Neural cell (in vitro differentiated cells): ENCODE results near the gene MAML2.

Experiments
- EP300 ChIP-seq: fragments of 450-650 bp; conservative IDR thresholded peaks from 2 replicates; pipeline ENCODE4 v1.6.1; 2014; ENCODE audit warnings: antibody characterized with exemption, mild to moderate bottlenecking, moderate library complexity; ENCODE audit not compliant: poor library complexity, severe bottlenecking
- EZH2 ChIP-seq: fragments of 200-600, 300-800 bp; shearing (Covaris generic), sonication (generic); IDR thresholded peaks from 2 replicates; pipeline ENCODE4 v1.6.1; 2014; ENCODE audit warnings: antibody characterized with exemption, low read length, borderline replicate concordance, mild to moderate bottlenecking; ENCODE audit not compliant: insufficient read depth, poor library complexity, severe bottlenecking
- MXI1 ChIP-seq: fragments of 450-650 bp; conservative IDR thresholded peaks from 2 replicates; pipeline ENCODE4 v1.6.1; 2014; ENCODE audit warnings: antibody characterized with exemption, mild to moderate bottlenecking; ENCODE audit not compliant: poor library complexity, severe bottlenecking
- POLR2AphosphoS5 ChIP-seq: IDR thresholded peaks from 2 replicates; pipeline ENCODE4 v1.6.1; 2012
- RAD21 ChIP-seq: fragments of 450-650 bp; conservative IDR thresholded peaks from 2 replicates; pipeline ENCODE4 v1.6.1; 2014; ENCODE audit warnings: antibody characterized with exemption, mild to moderate bottlenecking, moderate library complexity
- SMC3 ChIP-seq: fragments of 450-650 bp; conservative IDR thresholded peaks from 2 replicates; pipeline ENCODE4 v1.6.1; 2014; ENCODE audit warnings: antibody characterized with exemption, mild to moderate bottlenecking, moderate library complexity; ENCODE audit not compliant: poor library complexity
- TAF1 ChIP-seq: IDR thresholded peaks from 2 replicates; pipeline ENCODE4 v1.6.1; 2012; ENCODE audit warnings: low read depth
- TF ChIP-seq, protein P1 (sequence below): fragments of 450-650 bp; IDR thresholded peaks from 2 replicates; pipeline ENCODE4 v1.5.1; 2014; ENCODE audit warnings: antibody characterized with exemption, mild to moderate bottlenecking, moderate library complexity; ENCODE audit not compliant: poor library complexity, severe bottlenecking
- TF ChIP-seq, protein P2 (sequence below): IDR thresholded peaks from 2 replicates; pipeline ENCODE4 v1.6.1; 2012; ENCODE audit warnings: borderline replicate concordance

DNA sequence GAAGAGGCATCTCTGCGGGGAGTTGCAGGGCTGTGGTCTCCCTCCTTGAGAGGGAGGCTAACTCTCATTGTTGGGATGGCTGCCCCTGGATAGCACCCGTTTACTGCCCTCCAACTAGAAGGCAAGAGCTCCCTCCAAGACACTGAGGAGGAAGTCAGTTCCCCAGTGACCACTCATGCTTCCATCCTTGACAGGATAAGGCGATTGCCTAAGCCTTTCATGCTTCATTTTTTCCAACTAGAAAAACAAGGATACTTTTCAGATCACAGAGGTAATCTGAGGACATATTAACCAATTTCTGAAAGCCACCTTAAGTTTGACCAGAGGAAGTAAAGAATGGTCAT is 186.6 kb downstream of the MAML2 start:
- TF ChIP-seq EP300 (no peak), SMC3 (no peak), EZH2 (no peak), TAF1 (no peak), RAD21 (no peak), POLR2AphosphoS5 (no peak), MXI1 (no peak)
- TF ChIP-seq, protein P1, sequence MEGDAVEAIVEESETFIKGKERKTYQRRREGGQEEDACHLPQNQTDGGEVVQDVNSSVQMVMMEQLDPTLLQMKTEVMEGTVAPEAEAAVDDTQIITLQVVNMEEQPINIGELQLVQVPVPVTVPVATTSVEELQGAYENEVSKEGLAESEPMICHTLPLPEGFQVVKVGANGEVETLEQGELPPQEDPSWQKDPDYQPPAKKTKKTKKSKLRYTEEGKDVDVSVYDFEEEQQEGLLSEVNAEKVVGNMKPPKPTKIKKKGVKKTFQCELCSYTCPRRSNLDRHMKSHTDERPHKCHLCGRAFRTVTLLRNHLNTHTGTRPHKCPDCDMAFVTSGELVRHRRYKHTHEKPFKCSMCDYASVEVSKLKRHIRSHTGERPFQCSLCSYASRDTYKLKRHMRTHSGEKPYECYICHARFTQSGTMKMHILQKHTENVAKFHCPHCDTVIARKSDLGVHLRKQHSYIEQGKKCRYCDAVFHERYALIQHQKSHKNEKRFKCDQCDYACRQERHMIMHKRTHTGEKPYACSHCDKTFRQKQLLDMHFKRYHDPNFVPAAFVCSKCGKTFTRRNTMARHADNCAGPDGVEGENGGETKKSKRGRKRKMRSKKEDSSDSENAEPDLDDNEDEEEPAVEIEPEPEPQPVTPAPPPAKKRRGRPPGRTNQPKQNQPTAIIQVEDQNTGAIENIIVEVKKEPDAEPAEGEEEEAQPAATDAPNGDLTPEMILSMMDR: no peak
- TF ChIP-seq, protein P2, sequence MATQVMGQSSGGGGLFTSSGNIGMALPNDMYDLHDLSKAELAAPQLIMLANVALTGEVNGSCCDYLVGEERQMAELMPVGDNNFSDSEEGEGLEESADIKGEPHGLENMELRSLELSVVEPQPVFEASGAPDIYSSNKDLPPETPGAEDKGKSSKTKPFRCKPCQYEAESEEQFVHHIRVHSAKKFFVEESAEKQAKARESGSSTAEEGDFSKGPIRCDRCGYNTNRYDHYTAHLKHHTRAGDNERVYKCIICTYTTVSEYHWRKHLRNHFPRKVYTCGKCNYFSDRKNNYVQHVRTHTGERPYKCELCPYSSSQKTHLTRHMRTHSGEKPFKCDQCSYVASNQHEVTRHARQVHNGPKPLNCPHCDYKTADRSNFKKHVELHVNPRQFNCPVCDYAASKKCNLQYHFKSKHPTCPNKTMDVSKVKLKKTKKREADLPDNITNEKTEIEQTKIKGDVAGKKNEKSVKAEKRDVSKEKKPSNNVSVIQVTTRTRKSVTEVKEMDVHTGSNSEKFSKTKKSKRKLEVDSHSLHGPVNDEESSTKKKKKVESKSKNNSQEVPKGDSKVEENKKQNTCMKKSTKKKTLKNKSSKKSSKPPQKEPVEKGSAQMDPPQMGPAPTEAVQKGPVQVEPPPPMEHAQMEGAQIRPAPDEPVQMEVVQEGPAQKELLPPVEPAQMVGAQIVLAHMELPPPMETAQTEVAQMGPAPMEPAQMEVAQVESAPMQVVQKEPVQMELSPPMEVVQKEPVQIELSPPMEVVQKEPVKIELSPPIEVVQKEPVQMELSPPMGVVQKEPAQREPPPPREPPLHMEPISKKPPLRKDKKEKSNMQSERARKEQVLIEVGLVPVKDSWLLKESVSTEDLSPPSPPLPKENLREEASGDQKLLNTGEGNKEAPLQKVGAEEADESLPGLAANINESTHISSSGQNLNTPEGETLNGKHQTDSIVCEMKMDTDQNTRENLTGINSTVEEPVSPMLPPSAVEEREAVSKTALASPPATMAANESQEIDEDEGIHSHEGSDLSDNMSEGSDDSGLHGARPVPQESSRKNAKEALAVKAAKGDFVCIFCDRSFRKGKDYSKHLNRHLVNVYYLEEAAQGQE: no peak
